ENCODE measurements around the gene DAZAP1.
A peak's percentile ranks its signal among the peaks of the same experiment; 100 is the strongest.

The DAZAP1 gene

GRCh38 chr19:1377965-1378785 is 29.2 kb upstream of the DAZAP1 start:
- H3K9me3 ChIP-seq (ENCODE audit: control insufficient read depth in 1 of 2, low read length in 2 of 2) = no peaks in the 10 kb centered on the region
- no peak overlapping the region for H3K4me3 ChIP-seq (ENCODE audit: low read depth in 1 of 2, low read length in 2 of 2)
- no peak overlapping the region for H3K27ac ChIP-seq (ENCODE audit: low read depth, low read length)
- H3K27me3 ChIP-seq (ENCODE audit: control insufficient read depth in 1 of 2, insufficient read depth in 2 of 2, low read length in 2 of 2) = no peaks in the 10 kb centered on the region
- peaks cover 3 to 20% of the 10 kb centered on the region in 2 donors for H3K36me3 ChIP-seq (ENCODE audit: control insufficient read depth in 1 of 2, insufficient read depth in 2 of 2, low read length in 2 of 2)
- H3K4me1 ChIP-seq (ENCODE audit: control insufficient read depth in 1 of 2, insufficient read depth in 2 of 2, low read length in 2 of 2) = peaks cover 12 to 14% of the 10 kb centered on the region in 2 donors
- no peak overlapping the region for H3K9ac ChIP-seq (ENCODE audit: low read depth in 1 of 2, low read length in 2 of 2)

GRCh38 chr19:1379126-1379905 is 28.1 kb upstream of the DAZAP1 start:
- no peak overlapping the region for H3K27ac ChIP-seq (ENCODE audit: low read depth, low read length)
- peaks cover 0 to 18% of the 10 kb centered on the region in 2 donors for H3K36me3 ChIP-seq (ENCODE audit: control insufficient read depth in 1 of 2, insufficient read depth in 2 of 2, low read length in 2 of 2)
- H3K9ac ChIP-seq (ENCODE audit: low read depth in 1 of 2, low read length in 2 of 2) = no peak overlapping the region
- H3K9me3 ChIP-seq (ENCODE audit: control insufficient read depth in 1 of 2, low read length in 2 of 2) = no peaks in the 10 kb centered on the region
- H3K27me3 ChIP-seq (ENCODE audit: control insufficient read depth in 1 of 2, insufficient read depth in 2 of 2, low read length in 2 of 2) = no peaks in the 10 kb centered on the region
- H3K4me3 ChIP-seq (ENCODE audit: low read depth in 1 of 2, low read length in 2 of 2) = no peak overlapping the region
- H3K4me1 ChIP-seq (ENCODE audit: control insufficient read depth in 1 of 2, insufficient read depth in 2 of 2, low read length in 2 of 2) = peaks cover under 1 to 6% of the 10 kb centered on the region in 2 donors

DNA sequence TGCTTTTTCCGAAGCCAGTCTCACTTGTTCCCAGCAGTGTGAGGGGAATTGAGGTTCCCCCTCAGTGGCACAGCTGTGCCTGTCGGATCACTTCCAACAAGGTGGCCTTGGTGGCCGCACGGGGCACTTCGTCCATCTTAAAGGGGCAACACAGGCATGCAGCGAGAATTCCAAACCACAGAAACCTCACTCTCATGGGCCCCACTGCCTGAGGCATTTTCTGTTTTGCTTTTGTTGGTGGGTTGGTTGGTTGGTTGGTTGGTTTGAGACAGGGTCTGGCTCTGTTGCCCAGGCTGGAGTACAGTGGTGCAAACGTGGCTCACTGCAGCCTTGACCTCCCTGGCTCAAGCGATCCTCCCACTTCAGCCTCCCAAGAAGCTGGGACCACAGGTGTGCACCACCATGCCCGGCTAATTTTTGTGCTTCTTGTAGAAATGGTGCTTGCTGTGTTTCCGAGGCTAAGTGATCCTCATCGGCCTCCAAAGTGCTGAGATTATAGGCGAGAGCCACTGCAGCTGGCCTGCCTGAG is 27.4 kb upstream of the DAZAP1 start:
- Histone ChIP-seq H3K4me1 (ENCODE audit: control insufficient read depth in 1 of 2, insufficient read depth in 2 of 2, low read length in 2 of 2) (peaks cover 0 to 11% of the 10 kb centered on the region in 2 donors), H3K36me3 (ENCODE audit: control insufficient read depth in 1 of 2, insufficient read depth in 2 of 2, low read length in 2 of 2) (peaks cover 0 to 14% of the 10 kb centered on the region in 2 donors), H3K27ac (ENCODE audit: low read depth, low read length) (no peak overlapping the region), H3K27me3 (ENCODE audit: control insufficient read depth in 1 of 2, insufficient read depth in 2 of 2, low read length in 2 of 2) (no peaks in the 10 kb centered on the region), H3K9ac (ENCODE audit: low read depth in 1 of 2, low read length in 2 of 2) (no peak overlapping the region), H3K4me3 (ENCODE audit: low read depth in 1 of 2, low read length in 2 of 2) (no peak overlapping the region), H3K9me3 (ENCODE audit: control insufficient read depth in 1 of 2, low read length in 2 of 2) (no peaks in the 10 kb centered on the region)

GRCh38 chr19:1382250-1382649 is 25.1 kb upstream of the DAZAP1 start:
- peaks cover 0 to 19% of the 10 kb centered on the region in 2 donors for H3K4me1 ChIP-seq (ENCODE audit: control insufficient read depth in 1 of 2, insufficient read depth in 2 of 2, low read length in 2 of 2)
- H3K9ac ChIP-seq (ENCODE audit: low read depth in 1 of 2, low read length in 2 of 2) = no peak overlapping the region
- H3K36me3 ChIP-seq (ENCODE audit: control insufficient read depth in 1 of 2, insufficient read depth in 2 of 2, low read length in 2 of 2) = peaks cover 0 to 15% of the 10 kb centered on the region in 2 donors
- no peaks in the 10 kb centered on the region for H3K27me3 ChIP-seq (ENCODE audit: control insufficient read depth in 1 of 2, insufficient read depth in 2 of 2, low read length in 2 of 2)
- no peak overlapping the region for H3K27ac ChIP-seq (ENCODE audit: low read depth, low read length)
- no peak overlapping the region for H3K4me3 ChIP-seq (ENCODE audit: low read depth in 1 of 2, low read length in 2 of 2)
- H3K9me3 ChIP-seq (ENCODE audit: control insufficient read depth in 1 of 2, low read length in 2 of 2) = no peaks in the 10 kb centered on the region

DNA sequence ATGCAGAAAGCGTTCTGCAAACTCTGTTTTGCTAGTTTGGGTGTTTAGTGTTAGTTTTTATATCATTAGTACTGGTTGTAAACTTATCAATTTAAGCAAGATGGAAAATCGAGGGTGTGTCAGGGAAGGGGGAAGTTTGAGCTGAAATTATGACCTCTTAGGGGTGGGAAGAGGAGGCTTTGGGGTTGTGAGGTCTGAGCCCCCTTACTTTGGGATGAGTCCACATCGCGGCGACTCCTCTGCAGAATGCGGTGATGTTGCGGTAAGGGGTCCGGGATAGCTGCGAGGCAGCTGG is 24.4 kb upstream of the DAZAP1 start:
- peaks cover 0 to 12% of the 10 kb centered on the region in 2 donors for H3K36me3 ChIP-seq (ENCODE audit: control insufficient read depth in 1 of 2, insufficient read depth in 2 of 2, low read length in 2 of 2)
- peak overlapping the region in 1 of 2 donors; percentile 91 for H3K4me3 ChIP-seq (ENCODE audit: low read depth in 1 of 2, low read length in 2 of 2)
- H3K9ac ChIP-seq (ENCODE audit: low read depth in 1 of 2, low read length in 2 of 2) = no peak overlapping the region
- H3K27me3 ChIP-seq (ENCODE audit: control insufficient read depth in 1 of 2, insufficient read depth in 2 of 2, low read length in 2 of 2) = no peaks in the 10 kb centered on the region
- no peak overlapping the region for H3K27ac ChIP-seq (ENCODE audit: low read depth, low read length)
- peaks cover 0 to 19% of the 10 kb centered on the region in 2 donors for H3K4me1 ChIP-seq (ENCODE audit: control insufficient read depth in 1 of 2, insufficient read depth in 2 of 2, low read length in 2 of 2)
- H3K9me3 ChIP-seq (ENCODE audit: control insufficient read depth in 1 of 2, low read length in 2 of 2) = no peaks in the 10 kb centered on the region

DNA sequence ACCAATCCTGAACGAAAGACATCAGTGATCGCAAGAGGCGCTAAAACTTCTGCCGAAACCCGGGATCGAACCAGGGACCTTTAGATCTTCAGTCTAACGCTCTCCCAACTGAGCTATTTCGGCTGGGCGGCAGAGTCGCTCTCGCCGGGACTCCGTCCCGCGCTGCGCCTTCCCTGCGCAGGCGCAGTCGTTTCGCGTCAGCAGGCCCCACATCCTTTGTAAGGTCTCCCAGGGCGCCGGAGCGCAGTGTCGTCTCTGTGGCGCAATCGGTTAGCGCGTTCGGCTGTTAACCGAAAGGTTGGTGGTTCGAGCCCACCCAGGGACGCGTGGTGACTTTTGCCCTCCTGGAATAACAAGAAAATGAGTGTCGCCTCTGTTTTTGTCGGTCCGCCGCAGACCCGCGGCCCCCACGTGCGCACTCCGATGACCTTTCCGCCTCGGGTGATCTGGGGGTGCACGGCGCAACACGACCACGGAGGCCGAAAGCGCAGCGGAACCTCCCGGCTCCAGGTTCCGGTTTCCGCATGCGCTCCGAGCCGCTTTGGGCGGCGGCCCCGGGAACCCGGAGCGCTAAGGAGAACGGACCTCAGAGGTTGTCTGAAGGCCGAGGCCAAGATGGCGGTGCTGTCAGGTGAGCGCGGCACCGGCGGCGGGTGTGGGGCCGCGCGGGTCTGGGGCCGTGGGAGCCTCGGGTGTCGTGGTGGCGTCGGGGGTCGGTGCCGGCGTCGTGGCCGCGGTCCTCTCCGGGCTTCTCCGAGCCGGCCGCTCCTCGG is 23.9 kb upstream of the DAZAP1 start, which contains the start of gene NDUFS7:
Gene NDUFS7, plus strand, starts transcription at position 596 of the 773 bp plus-strand sequence. Its CDS starts 20 bp downstream, at position 616.
- peak within 1 kb of the TSS; percentile 92 to 100 for H3K9ac ChIP-seq (ENCODE audit: low read depth in 1 of 2, low read length in 2 of 2)
- peaks cover 0 to 19% of the 10 kb centered on the region in 2 donors for H3K4me1 ChIP-seq (ENCODE audit: control insufficient read depth in 1 of 2, insufficient read depth in 2 of 2, low read length in 2 of 2)
- H3K4me3 ChIP-seq (ENCODE audit: low read depth in 1 of 2, low read length in 2 of 2) = peak within 1 kb of the TSS; percentile 91 to 95

DNA sequence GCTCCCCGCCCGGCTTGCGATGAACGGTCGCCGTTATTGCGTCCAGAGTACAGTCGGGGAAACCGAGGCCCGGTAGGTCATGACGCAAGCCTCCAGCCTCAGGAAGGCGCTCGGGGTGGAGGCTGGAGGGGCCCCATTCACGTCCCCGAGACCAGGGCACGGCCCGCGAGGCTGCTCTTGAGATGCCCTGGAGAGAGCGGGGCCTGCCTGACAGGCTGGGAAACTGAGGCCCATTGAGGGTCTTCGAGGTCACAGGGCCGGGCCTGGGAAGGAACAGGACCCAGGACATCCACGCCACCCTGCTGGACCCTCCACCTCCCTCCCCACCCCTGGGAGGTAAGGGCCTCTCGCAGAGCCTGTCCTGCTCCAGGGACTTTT is 23.3 kb upstream of the DAZAP1 start:
- Histone ChIP-seq H3K27ac (ENCODE audit: low read depth, low read length) (peak overlapping the region; percentile 96), H3K27me3 (ENCODE audit: control insufficient read depth in 1 of 2, insufficient read depth in 2 of 2, low read length in 2 of 2) (no peaks in the 10 kb centered on the region), H3K36me3 (ENCODE audit: control insufficient read depth in 1 of 2, insufficient read depth in 2 of 2, low read length in 2 of 2) (peaks cover 5 to 23% of the 10 kb centered on the region in 2 donors), H3K4me3 (ENCODE audit: low read depth in 1 of 2, low read length in 2 of 2) (peak overlapping the region; percentile 91 to 95), H3K9ac (ENCODE audit: low read depth in 1 of 2, low read length in 2 of 2) (peak overlapping the region; percentile 92 to 100), H3K9me3 (ENCODE audit: control insufficient read depth in 1 of 2, low read length in 2 of 2) (no peaks in the 10 kb centered on the region), H3K4me1 (ENCODE audit: control insufficient read depth in 1 of 2, insufficient read depth in 2 of 2, low read length in 2 of 2) (peaks cover 0 to 19% of the 10 kb centered on the region in 2 donors)

More for the DNA sequence above, 23.9 kb upstream of the DAZAP1 start, which contains the start of gene NDUFS7:
- H3K27me3 ChIP-seq (ENCODE audit: control insufficient read depth in 1 of 2, insufficient read depth in 2 of 2, low read length in 2 of 2) = no peaks in the 10 kb centered on the region
- peak within 1 kb of the TSS; percentile 96 for H3K27ac ChIP-seq (ENCODE audit: low read depth, low read length)
- no peaks in the 10 kb centered on the region for H3K9me3 ChIP-seq (ENCODE audit: control insufficient read depth in 1 of 2, low read length in 2 of 2)
- H3K36me3 ChIP-seq (ENCODE audit: control insufficient read depth in 1 of 2, insufficient read depth in 2 of 2, low read length in 2 of 2) = peaks cover 0 to 17% of the 10 kb centered on the region in 2 donors

DNA sequence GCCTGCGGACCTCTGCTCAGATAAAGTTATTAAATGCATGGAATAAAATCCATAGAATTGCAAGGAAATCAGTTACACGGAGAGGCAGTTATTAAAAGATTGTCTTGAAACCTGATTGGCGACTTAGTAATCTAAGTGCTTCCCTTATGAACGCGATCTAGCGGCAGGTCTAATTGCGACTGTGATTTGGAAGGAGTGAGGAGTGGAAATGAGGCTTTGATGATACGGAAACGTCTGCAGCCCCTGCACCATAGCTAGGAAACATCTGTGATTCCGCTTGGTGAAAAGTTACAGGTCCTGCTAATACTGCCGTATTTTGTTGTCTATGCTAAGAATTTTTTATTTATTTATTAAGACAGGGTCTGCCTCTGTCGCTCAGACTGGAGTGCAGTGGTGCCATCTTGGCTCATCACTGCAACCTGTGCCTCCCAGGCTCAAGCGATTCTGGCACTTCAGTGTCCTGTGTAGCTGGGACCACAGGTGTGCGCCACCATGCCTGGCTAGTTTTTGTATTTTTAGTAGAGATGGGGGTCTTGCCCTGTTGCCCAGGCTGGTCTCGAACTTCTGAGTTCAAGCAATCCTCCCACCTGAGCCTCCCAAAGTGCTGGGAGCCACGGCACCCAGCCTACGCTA is 22.8 kb upstream of the DAZAP1 start:
- Histone ChIP-seq H3K9ac (ENCODE audit: low read depth in 1 of 2, low read length in 2 of 2) (peak overlapping the region; percentile 92 to 100), H3K27ac (ENCODE audit: low read depth, low read length) (peak overlapping the region; percentile 96), H3K9me3 (ENCODE audit: control insufficient read depth in 1 of 2, low read length in 2 of 2) (no peaks in the 10 kb centered on the region), H3K27me3 (ENCODE audit: control insufficient read depth in 1 of 2, insufficient read depth in 2 of 2, low read length in 2 of 2) (no peaks in the 10 kb centered on the region), H3K4me1 (ENCODE audit: control insufficient read depth in 1 of 2, insufficient read depth in 2 of 2, low read length in 2 of 2) (peaks cover 0 to 19% of the 10 kb centered on the region in 2 donors), H3K36me3 (ENCODE audit: control insufficient read depth in 1 of 2, insufficient read depth in 2 of 2, low read length in 2 of 2) (peaks cover 10 to 28% of the 10 kb centered on the region in 2 donors), H3K4me3 (ENCODE audit: low read depth in 1 of 2, low read length in 2 of 2) (peak overlapping the region; percentile 91 to 95)

- Histone ChIP-seq H3K9ac (ENCODE audit: low read depth in 1 of 2, low read length in 2 of 2) (no peak overlapping the region), H3K27me3 (ENCODE audit: control insufficient read depth in 1 of 2, insufficient read depth in 2 of 2, low read length in 2 of 2) (no peaks in the 10 kb centered on the region), H3K4me3 (ENCODE audit: low read depth in 1 of 2, low read length in 2 of 2) (no peak overlapping the region), H3K36me3 (ENCODE audit: control insufficient read depth in 1 of 2, insufficient read depth in 2 of 2, low read length in 2 of 2) (peaks cover 10 to 37% of the 10 kb centered on the region in 2 donors), H3K4me1 (ENCODE audit: control insufficient read depth in 1 of 2, insufficient read depth in 2 of 2, low read length in 2 of 2) (peaks cover 0 to 19% of the 10 kb centered on the region in 2 donors), H3K27ac (ENCODE audit: low read depth, low read length) (no peak overlapping the region), H3K9me3 (ENCODE audit: control insufficient read depth in 1 of 2, low read length in 2 of 2) (no peaks in the 10 kb centered on the region)
Measured at GRCh38 chr19:1385816-1386215, 21.6 kb upstream of the DAZAP1 start.
